ENCODE data around the gene ATP6V1B1. TPM values are rescaled to one million over a fixed set of nuclear protein-coding genes. Genes with fewer than 3 reads are reported as not detected.

The ATP6V1B1 gene
- polyA plus RNA-seq, 1 donor (not counting 4 experiments of a cell fraction or from before 2014, with no cell fraction given): not detected

- no peak overlapping the region for H3K4me3 ChIP-seq (ENCODE audit: control insufficient read depth in 2 of 3, extremely low read depth in 1 of 3, insufficient read depth in 2 of 3, low read depth in 1 of 3, low read length in 3 of 3)
Measured at GRCh38 chr2:70903641-70904340, 31.9 kb upstream of the ATP6V1B1 start.

DNA sequence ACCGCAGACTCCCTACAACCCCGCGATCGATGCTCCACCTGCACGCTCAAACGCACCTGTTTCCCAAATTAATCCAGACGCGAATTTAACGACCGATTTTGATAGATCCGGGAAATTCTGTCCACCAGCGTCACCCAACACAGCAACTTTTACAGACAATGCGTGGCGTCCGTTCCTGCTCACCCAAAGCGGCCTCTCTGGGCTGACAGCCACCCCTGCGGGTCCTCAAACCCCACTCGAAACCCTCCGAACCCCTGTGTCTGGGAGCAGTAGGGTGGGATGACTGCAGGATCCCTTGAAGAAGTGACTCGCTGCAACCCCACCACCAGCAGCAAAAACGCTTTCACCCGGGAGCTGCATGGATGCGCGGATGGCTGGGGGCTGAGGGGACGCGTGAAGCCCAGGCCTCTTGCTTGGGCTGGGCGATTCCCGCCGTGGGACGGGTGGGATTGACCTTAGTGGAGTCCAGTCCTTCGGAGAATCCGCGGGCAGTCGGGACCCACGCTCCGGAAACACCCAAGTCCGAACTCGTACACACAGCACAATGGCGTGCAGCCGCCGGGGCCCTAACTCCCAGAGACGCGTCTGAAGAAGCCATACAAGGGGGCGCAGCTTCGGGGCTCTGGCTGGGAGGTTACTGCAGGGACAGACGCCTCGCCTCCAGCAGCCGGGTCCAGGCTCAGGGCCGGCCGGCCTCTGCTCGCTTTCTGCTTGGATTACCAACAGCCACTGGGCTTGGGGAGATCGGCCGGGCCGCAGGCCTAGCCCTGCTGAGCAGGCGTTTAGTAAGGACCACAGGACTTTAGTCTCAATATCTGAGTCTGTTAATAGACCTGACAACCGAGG, 31.1 kb upstream of the ATP6V1B1 start:
- Histone ChIP-seq H3K9me3 (ENCODE audit: control insufficient read depth, low read depth, low read length) (no peaks in the 10 kb centered on the region), H3K9ac (ENCODE audit: control insufficient read depth, extremely low read depth, insufficient read depth, low read length) (no peak overlapping the region), H3K79me2 (ENCODE audit: control insufficient read depth, insufficient read depth, low read length) (no peaks in the 10 kb centered on the region), H3K9me1 (ENCODE audit: control insufficient read depth, extremely low read depth, insufficient read depth, low read length) (no peaks in the 10 kb centered on the region), H3K4me2 (ENCODE audit: control insufficient read depth, extremely low read depth, insufficient read depth, low read depth, low read length) (no peak overlapping the region), H2AFZ (ENCODE audit: control insufficient read depth, low read length) (no peak overlapping the region), H3K36me3 (ENCODE audit: control insufficient read depth in 2 of 2, extremely low read depth in 1 of 2, insufficient read depth in 2 of 2, low read length in 2 of 2) (no peaks in the 10 kb centered on the region), H3K4me3 (ENCODE audit: control insufficient read depth in 2 of 3, extremely low read depth in 1 of 3, insufficient read depth in 2 of 3, low read depth in 1 of 3, low read length in 3 of 3) (no peak overlapping the region), H3K4me1 (ENCODE audit: control insufficient read depth, extremely low read depth, insufficient read depth, low read length) (peaks cover 11% of the 10 kb centered on the region), H3K27ac (ENCODE audit: control insufficient read depth, insufficient read depth, low read length) (no peak overlapping the region), H3K27me3 (ENCODE audit: control insufficient read depth, extremely low read depth, insufficient read depth, low read length) (peaks cover 93% of the 10 kb centered on the region), H4K20me1 (ENCODE audit: control insufficient read depth, extremely low read depth, insufficient read depth, low read length) (no peaks in the 10 kb centered on the region)
- DNase-seq (ENCODE audit: low read depth, low spot score): no peak
- no peak for FAIRE-seq
- TF ChIP-seq, protein P1, sequence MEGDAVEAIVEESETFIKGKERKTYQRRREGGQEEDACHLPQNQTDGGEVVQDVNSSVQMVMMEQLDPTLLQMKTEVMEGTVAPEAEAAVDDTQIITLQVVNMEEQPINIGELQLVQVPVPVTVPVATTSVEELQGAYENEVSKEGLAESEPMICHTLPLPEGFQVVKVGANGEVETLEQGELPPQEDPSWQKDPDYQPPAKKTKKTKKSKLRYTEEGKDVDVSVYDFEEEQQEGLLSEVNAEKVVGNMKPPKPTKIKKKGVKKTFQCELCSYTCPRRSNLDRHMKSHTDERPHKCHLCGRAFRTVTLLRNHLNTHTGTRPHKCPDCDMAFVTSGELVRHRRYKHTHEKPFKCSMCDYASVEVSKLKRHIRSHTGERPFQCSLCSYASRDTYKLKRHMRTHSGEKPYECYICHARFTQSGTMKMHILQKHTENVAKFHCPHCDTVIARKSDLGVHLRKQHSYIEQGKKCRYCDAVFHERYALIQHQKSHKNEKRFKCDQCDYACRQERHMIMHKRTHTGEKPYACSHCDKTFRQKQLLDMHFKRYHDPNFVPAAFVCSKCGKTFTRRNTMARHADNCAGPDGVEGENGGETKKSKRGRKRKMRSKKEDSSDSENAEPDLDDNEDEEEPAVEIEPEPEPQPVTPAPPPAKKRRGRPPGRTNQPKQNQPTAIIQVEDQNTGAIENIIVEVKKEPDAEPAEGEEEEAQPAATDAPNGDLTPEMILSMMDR (optimal IDR thresholded peaks at IDR 0.05 in 1 of 3, IDR thresholded peaks at IDR 0.05 in 1 of 3, conservative IDR thresholded peaks at IDR 0.05 in 1 of 3; ENCODE audit: extremely low read depth in 1 of 3, insufficient read depth in 2 of 3, low read length in 3 of 3): no peak
- peak; percentile 3 for TF ChIP-seq EZH2 (IDR thresholded peaks at IDR 0.05; ENCODE audit: low read length)
- dilution Hi-C loops (cut with MboI; ENCODE audit: extremely low pct_ligation_motif_present, low sequenced_read_pairs): no loop called here

More at GRCh38 chr2:70903641-70904340, 31.9 kb upstream of the ATP6V1B1 start:
- Histone ChIP-seq H3K4me2 (ENCODE audit: control insufficient read depth, extremely low read depth, insufficient read depth, low read depth, low read length) (no peak overlapping the region), H3K27me3 (ENCODE audit: control insufficient read depth, extremely low read depth, insufficient read depth, low read length) (peaks cover 95% of the 10 kb centered on the region), H4K20me1 (ENCODE audit: control insufficient read depth, extremely low read depth, insufficient read depth, low read length) (no peaks in the 10 kb centered on the region), H3K27ac (ENCODE audit: control insufficient read depth, insufficient read depth, low read length) (no peak overlapping the region), H3K4me1 (ENCODE audit: control insufficient read depth, extremely low read depth, insufficient read depth, low read length) (peaks cover 11% of the 10 kb centered on the region), H3K36me3 (ENCODE audit: control insufficient read depth in 2 of 2, extremely low read depth in 1 of 2, insufficient read depth in 2 of 2, low read length in 2 of 2) (no peaks in the 10 kb centered on the region), H2AFZ (ENCODE audit: control insufficient read depth, low read length) (no peak overlapping the region), H3K9ac (ENCODE audit: control insufficient read depth, extremely low read depth, insufficient read depth, low read length) (no peak overlapping the region), H3K9me3 (ENCODE audit: control insufficient read depth, low read depth, low read length) (no peaks in the 10 kb centered on the region), H3K79me2 (ENCODE audit: control insufficient read depth, insufficient read depth, low read length) (no peaks in the 10 kb centered on the region), H3K9me1 (ENCODE audit: control insufficient read depth, extremely low read depth, insufficient read depth, low read length) (no peaks in the 10 kb centered on the region)
- no peak for FAIRE-seq
- dilution Hi-C loops (cut with MboI; ENCODE audit: extremely low pct_ligation_motif_present, low sequenced_read_pairs): no loop called here
- peak; percentile 0 for TF ChIP-seq EZH2 (IDR thresholded peaks at IDR 0.05; ENCODE audit: low read length)
- TF ChIP-seq, protein P1 (optimal IDR thresholded peaks at IDR 0.05 in 1 of 3, IDR thresholded peaks at IDR 0.05 in 1 of 3, conservative IDR thresholded peaks at IDR 0.05 in 1 of 3; ENCODE audit: extremely low read depth in 1 of 3, insufficient read depth in 2 of 3, low read length in 3 of 3): no peak
- no peak for DNase-seq (ENCODE audit: low read depth, low spot score)

All from keratinocyte (primary cell).